NCI-H524 (cell line): Measurements from ENCODE around the gene UBE2J2.

ENCODE experiments used
- DNase-seq, 2 experiments: peaks; one replicate each; lab custom pipeline; 2025; lab: John Stamatoyannopoulos, UW

Gene UBE2J2

DNA sequence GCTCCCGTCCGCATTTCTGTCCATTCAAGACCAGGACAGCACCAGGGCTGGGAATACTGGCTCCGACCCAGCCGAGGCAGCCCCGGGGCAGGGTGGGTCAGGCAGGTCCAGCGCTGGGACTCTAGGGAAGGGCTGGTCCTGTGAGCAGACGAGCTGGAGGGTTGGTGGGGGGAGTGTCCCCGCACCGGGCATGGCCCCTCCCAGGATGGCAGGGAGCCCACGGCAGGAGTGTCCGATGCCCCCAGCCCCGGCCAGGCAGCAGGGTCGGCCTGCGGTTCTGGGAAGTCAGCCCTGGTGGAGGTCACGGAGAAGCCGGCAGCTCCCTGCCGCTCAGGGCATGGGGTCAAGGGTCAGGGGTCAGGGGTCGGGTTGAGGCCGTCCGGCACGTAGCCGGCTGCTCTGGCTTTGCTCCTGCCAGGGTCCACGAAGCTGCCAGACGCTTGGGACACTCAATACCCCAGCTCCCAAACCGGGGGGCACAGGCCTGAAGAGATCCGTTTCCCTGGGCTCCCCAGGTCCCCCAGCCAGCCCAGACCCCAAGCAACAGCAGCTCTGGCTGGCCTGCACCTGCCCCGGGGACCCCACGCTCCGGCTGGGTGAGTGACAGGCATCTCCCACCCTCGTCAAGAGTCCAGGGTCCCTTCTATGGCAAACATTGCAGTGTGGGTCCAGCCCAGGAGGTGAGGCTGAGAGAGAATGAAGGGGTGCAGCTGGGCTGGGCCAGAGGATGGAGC is 33.9 kb downstream of the UBE2J2 start:
- no peak for DNase-seq

GRCh38 chr1:1239227-1239613 is 34.4 kb downstream of the UBE2J2 start:
- DNase-seq = no peak

GRCh38 chr1:1238702-1239178 is 34.9 kb downstream of the UBE2J2 start:
- DNase-seq = no peak

- DNase-seq = no peak
Measured at GRCh38 chr1:1237874-1238701, 35.6 kb downstream of the UBE2J2 start.

DNA sequence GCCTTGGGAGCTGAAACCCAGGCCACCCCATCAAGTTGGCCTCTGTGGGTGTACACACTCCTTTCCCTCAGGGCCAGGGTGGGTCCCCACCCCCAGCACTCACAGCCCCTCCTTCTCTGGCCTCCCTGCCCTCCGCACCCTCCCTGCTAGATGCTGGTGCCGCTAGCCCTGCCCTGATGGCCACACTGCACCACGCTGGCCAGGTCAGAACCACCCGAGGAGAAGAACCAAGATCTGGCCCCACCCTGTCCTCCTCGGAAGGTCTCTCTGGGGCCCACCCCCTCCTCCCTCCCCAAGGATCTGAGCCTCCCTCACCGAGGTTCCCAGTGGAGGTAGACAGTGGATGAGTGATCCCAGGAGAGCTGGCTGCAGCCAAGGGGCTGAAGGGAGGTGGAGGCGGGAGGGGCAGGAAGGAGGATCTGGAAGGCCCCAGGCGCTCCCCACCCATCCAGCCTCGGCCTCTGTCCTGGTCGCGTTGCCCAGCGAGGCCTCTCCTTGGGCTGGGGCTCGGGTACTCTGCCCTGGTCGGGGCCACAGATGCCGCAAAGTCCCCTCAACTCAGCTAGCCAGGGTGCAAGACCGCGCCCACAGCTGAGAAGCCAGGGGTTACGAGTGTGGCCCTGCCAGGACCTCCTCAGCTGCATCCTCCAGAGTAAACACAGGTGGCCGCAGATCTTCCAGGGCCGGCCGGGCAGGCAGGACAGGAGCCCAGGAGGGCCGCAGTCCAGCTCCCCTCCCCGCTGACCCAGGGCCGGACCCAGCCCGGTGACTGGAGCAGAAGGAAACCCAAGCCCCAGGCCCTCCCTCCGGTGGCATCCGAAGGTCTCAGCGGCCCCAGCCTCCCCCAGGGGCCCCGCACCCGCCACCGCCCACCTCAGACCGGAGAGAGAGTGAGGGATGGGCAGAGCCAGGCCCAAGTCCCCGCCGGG is 36.4 kb downstream of the UBE2J2 start:
- no peak for DNase-seq

GRCh38 chr1:1236176-1236763 is 37.4 kb downstream of the UBE2J2 start:
- DNase-seq = no peak

DNA sequence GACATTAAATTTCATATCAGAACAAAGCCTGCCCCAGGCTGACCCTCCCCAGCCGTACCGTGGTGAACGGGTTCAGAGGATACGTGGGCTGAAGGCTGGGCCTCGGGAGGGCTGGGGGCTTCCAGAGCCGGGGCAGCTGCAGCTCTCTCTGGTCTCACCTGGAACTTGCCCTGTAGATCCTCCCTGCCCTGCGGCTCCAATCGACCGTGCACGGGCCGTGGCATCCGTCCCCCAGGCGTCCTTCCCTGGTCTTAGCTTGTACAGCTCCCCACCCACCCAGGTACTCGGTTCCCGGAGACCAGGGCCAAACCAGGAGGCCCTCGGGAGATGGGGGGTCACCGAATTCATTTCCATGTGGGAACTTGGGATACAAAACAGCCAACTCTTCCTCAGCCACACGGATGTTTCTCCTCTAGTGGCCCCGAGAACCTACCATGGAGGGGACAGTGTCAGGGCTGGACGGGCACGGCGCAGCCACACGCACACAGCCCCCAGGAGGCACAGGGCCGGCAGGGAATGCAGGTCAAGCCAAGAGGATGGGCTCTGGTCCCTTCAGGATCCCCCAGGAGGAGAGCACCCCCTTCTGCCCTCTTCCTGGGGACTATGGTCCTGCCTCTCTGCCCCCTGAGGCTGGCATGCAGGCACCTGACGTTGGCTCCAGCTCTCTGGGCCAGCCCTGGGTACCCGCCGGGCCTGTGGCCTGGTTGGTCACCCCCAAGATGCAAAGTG is 38.5 kb downstream of the UBE2J2 start:
- DNase-seq = no peak

DNA sequence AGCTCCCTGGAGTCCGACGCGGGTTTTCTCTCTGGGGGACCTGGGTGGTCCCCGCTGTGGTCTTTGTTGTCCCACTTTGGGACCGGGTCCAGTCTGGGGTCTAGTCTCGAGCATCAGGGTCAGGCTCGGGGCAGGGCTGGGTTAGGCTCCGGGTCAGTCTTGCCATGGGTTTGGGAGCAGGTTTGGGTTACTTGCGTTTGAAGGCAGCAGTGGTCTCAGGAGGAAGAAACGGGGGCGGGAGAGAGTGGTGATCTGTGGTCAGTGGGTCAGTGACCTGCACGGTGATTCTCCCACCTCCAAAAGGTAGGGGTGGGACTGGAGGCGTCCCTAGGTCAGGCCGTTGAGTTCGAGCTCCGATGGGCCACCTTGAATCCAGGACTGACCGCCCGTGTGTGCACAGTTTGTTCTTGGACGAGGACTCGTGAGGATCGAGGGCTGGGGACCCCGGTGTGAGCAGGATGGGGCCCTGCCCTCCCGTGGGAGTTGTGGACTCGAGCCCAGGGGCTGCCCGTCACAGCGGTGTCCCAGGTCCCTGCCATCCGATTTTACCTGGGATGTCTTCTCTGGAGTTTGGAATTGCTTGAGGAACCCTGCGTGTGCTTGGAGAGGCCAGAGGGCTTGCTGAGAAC is 39.4 kb downstream of the UBE2J2 start:
- DNase-seq = no peak

GRCh38 chr1:1233567-1233892 is 40.1 kb downstream of the UBE2J2 start:
- DNase-seq = no peak

DNA sequence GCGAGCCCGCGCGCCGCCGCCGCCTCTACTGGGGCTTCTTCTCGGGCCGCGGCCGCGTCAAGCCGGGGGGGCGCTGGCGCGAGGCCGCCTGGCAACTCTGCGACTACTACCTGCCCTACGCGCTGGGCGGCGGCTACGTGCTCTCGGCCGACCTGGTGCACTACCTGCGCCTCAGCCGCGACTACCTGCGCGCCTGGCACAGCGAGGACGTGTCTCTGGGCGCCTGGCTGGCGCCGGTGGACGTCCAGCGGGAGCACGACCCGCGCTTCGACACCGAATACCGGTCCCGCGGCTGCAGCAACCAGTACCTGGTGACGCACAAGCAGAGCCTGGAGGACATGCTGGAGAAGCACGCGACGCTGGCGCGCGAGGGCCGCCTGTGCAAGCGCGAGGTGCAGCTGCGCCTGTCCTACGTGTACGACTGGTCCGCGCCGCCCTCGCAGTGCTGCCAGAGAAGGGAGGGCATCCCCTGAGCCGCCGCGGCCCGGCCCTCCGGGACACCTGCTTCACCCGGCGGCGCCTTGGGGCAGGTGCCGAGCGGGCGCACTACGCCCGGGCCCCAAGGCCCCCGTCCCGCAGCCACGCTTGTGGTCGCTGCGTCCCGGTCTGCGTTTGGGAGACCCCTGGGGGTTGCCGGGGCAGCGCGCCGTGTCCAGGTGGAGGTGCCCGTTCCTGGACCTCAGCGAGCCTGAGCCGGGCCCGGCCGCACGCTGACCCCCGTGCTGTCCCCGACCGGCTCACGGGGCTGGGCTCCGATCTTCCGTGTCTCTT is 40.7 kb downstream of the UBE2J2 start:
- no peak for DNase-seq

GRCh38 chr1:1232208-1232795 is 41.4 kb downstream of the UBE2J2 start, which contains the start of gene B3GALT6:
Gene B3GALT6 (plus strand): TSS chr1:1232237. CDS start chr1:1232279, 42 bp downstream.
- no peak for DNase-seq

DNA sequence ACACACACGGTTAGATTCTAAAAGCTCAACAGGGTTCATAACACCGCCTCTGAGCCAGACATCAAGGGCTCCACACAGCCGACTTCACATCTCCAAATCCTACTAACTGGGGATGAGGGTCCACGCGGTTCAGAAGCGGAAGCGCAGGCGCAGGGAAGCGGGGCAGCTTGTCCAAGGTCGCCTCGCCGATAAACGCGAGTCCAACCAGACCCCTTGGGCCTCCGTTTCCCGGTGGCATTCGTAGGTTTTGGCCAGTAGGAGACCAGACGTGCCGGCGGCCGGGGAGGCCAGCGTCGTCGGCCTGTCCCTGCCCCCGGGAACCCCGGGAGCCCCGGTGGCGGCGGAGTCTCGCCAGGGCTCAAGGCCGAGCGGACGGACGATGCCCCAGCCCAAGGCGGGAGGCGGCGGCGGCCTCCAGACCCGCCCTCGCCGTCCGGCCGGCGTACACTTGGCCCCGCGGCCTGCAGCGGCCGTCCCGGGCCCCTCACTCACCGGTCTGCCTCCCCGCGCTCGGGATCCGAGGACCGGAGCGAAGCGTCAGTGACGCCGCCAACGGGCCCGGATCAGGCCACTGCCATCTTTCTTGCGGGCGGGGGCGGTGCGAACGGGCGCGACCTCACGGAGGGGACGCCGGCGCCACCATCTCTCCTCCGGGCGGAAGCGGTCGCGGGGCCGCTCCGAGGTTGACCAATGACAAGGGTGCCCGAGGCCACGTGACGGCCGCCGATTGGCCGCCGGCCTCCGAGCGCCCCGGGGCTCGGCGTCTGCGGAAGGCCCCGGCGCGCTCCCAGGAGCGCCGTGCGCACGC is 42.0 kb downstream of the UBE2J2 start, which contains the start of gene SDF4:
TSS of gene SDF4 (minus strand) at position 602 of the 808 bp plus-strand sequence. CDS start 3,229 bp downstream, outside the sequence.
- DNase-seq = peak; percentile 84 to 91

DNA sequence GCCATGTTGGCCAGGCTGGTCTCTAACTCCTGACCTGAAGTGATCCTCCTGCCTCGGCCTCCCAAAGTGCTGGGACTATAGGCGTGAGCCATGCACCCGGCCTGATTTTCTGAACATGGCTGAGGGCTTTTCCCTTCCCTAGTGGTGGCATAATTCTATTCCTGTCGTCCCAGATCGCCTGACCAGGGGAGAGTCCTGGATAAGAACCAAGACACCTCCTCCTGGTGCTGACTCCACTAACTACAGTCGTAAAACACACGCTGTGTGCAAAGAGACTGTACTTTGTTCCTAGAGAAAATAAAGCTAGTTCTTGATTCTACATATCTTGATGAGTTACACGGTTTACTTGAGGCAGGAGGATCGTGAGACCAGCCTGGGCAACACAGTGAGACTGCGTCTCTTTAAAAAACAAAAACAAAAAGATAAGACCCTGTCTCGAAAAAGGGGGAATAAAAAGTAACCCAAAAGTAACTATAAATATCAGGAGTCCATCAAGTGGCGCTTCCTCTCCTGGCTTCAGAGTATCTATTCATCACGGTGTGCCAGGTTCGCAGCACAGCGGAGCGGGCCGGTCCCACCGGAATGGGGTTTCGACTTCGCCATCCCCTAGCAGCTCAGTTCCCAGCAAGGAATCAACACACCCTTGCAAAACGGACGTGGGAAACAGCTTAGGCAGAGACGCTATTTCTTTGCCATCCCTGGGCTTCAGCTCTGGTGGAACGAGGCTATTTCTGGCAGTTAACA is 42.8 kb downstream of the UBE2J2 start:
- DNase-seq = no peak

DNA sequence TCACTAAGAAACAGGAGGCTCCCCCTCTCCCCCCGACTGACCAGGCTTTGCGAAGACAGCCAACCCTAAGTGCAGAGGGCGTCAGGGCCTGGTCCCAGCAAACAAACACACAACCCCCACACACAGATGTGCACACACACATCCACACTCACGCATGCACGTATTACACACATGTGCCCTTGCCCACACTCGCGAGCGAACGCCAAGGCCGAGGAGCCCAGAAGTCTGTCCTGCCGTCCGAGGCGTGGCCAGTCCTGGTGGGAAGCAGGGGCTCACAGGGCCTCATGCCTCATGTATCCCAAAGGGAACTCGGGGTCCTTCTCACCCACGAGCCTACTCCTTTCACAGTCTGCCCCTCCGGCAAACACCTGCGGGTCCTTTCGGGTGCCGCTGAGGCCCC is 43.9 kb downstream of the UBE2J2 start:
- no peak for DNase-seq

DNA sequence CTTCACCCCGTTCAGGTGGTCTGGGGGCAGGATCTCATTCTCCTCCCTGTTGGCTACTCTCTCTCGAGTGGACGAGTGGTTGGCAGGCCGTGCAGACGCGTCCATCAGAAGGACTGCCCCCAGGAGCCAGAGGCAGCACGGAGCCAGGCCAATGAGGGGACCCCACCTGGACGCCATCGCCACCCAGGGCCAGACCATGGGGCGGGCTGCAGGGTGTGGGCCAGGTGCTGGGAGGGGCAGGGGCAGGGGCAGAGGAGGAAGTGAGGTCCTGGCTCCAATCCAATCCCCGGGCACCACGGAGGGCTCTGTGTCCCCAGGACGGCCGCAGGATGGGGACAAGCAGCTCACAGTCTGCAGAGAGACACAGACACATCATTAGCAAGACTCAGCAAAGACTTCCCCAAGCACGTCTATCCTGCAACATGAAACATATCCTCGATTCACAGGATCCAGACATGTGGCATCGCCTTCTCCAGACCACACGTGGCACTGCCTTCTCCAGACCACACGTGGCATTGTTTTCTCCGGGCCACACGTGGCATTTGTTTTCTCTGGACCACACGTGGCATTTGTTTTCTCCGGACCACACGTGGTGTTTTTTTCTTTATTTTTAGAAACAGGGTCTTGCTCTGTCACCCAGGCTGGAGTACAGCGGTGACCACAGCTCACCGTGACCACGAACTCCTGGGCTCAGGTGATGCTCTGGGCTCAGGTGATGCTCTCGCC is 44.9 kb downstream of the UBE2J2 start:
- DNase-seq = no peak

DNA sequence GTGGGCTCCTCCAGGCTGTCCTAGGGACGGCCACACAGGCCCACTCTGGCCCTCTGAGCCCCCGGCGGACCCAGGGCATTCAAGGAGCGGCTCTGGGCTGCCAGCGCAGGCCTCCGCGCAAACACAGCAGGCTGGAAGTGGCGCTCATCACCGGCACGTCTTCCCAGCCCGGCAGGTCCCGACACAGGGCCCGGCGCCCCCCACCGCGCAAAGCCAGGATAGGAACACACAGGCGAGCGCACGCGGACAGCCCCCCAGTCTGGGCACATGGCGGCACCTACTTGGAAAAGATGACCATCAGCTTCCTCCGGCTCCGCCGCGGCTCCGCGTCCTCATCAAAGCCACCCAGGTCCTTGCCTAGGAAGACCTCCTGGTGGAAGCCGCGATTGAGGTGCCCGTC is 45.5 kb downstream of the UBE2J2 start:
- no peak for DNase-seq

DNA sequence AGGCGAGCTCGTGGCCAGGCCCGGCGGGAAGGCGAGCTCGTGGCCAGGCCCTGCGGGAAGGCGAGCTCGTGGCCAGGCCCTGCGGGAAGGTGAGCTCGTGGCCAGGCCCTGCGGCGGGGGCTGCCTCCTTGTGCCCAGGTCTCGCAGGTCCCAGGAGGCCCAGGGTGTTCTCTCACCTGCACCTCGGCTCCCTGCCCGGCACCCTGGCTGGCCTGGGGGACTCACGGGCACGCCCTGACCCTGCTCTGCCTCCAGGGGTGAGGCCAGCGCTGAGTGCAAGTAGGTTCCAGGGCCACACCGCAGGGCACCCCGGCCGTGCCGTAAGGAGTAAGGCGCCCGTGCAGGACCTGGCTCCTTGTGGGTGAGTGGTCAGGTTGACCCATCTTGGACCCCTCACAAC is 46.3 kb downstream of the UBE2J2 start:
- DNase-seq = no peak
